BE2C (cell line): ENCODE data around the gene FAF1.
A peak's percentile ranks its signal among the peaks of the same experiment; 100 is the strongest.

Experiments
- DNase-seq: peaks from one replicate; pipeline ENCODE4 v3.0.0-alpha.2; 2020
- H3K27me3 ChIP-seq: fragments of 250-450 bp; sonication (Bioruptor Pico); 2 replicates; pipeline ENCODE4 v1.5.1; 2020; ENCODE audit warnings: mild to moderate bottlenecking
- H3K36me3 ChIP-seq: fragments of 250-450 bp; sonication (Bioruptor Pico); 2 replicates; pipeline ENCODE4 v1.5.1; 2020; ENCODE audit warnings: mild to moderate bottlenecking
- H3K4me1 ChIP-seq: fragments of 250-450 bp; sonication (Bioruptor Pico); 2 replicates; pipeline ENCODE4 v1.5.1; 2020
- H3K4me3 ChIP-seq: 2 replicates; pipeline ENCODE4 v1.5.1; 2011; ENCODE audit warnings: low read depth, low read length
- H3K9me3 ChIP-seq: fragments of 250-450 bp; sonication (Bioruptor Pico); 2 replicates; pipeline ENCODE4 v1.5.1; 2020
- TF ChIP-seq, protein P1 (sequence below): IDR thresholded peaks from 2 replicates; pipeline ENCODE4 v1.5.1; 2012; ENCODE audit warnings: mild to moderate bottlenecking, low read depth, low read length

FAF1 gene

DNA sequence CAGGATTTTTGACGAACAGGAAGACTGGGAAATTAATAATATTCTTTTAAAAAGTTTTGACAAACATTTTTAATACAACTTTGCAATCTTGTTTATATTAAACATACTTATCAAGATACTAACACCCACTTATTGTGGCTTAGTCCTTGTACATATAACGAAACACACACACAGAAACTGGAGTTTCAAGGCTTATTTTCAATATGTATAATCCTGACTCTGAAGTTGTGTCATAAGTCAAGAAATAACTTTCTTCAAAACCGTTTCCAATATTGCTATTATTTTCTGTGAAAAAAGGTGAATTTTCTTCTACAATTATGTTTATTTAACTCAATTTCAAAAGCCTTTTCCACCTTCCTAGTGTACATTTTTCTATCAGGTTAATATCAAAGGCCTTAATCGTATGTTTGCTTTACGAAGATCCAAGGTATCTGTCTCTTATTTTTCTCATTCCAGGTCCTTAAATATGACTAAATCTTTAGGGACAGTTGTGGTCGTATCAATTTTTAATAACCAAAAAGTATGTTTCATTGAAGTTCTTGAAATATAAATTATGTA lies 11.8 kb upstream of the FAF1 start:
- TF ChIP-seq, protein P1, sequence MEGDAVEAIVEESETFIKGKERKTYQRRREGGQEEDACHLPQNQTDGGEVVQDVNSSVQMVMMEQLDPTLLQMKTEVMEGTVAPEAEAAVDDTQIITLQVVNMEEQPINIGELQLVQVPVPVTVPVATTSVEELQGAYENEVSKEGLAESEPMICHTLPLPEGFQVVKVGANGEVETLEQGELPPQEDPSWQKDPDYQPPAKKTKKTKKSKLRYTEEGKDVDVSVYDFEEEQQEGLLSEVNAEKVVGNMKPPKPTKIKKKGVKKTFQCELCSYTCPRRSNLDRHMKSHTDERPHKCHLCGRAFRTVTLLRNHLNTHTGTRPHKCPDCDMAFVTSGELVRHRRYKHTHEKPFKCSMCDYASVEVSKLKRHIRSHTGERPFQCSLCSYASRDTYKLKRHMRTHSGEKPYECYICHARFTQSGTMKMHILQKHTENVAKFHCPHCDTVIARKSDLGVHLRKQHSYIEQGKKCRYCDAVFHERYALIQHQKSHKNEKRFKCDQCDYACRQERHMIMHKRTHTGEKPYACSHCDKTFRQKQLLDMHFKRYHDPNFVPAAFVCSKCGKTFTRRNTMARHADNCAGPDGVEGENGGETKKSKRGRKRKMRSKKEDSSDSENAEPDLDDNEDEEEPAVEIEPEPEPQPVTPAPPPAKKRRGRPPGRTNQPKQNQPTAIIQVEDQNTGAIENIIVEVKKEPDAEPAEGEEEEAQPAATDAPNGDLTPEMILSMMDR, result no peak
- H3K4me1 ChIP-seq, result no peaks in the 10 kb centered on the region
- no peaks in the 10 kb centered on the region for H3K9me3 ChIP-seq
- H3K36me3 ChIP-seq, result peaks cover 3% of the 10 kb centered on the region; the same call in 1 of the 2 replicates
- H3K4me3 ChIP-seq, result peak overlapping the region; percentile 86
- DNase-seq, result no peak
- H3K27me3 ChIP-seq, result no peaks in the 10 kb centered on the region

DNA sequence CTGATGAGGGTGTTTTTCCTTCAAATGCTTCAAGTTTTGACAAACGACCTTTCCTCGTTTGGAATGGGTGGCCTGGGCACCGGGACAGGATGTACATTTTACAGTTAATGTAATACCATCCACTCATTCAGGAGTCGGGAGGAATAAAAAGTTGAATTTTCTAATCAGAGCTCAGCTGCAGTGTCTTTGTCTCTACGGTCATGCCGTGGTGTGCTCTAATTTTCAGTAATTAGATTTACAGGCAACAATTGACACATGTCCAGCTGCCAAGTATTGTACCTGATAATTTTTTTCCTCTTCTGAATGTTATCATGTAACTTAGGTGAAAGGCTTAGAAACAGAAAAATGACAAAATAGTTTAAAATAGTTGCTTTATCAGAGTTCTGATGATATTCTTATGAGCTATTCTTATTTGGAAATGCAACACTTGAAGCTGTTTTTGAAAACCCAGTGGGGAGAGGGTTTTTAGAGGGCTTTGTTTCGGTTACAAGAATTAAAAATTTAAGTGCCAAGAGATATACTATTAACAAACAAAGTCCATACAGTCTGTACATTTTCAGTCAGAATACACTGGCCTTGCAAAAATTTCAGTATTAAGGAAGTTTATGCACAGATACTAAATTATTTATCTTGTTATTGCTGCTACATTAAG lies 11.0 kb upstream of the FAF1 start:
- TF ChIP-seq, protein P1, result no peak
- Histone ChIP-seq H3K4me3 (peak overlapping the region; percentile 86), H3K36me3 (peaks cover 3% of the 10 kb centered on the region; the same call in 1 of the 2 replicates), H3K4me1 (no peaks in the 10 kb centered on the region), H3K9me3 (no peaks in the 10 kb centered on the region), H3K27me3 (no peaks in the 10 kb centered on the region)
- DNase-seq, result no peak

DNA sequence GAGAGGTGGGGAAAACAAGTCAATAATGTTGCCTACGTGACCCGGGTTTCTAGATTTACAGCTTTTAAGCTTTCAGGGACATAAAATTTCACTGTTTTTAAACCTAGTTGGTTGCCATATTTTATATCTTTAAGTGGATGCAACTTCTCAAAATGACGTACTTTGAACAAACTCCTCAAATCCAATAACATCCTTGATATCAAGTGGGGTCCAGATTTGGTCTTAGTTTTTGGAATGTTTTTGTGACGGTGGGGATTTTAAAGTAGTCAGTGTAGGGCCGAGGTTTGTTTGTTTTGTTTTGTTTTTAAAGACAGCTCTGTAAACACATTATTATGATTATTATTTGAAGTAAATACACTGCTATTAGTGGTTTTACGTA lies 10.4 kb upstream of the FAF1 start:
- Histone ChIP-seq H3K4me3 (peak overlapping the region; percentile 86), H3K27me3 (no peaks in the 10 kb centered on the region), H3K9me3 (no peaks in the 10 kb centered on the region), H3K36me3 (peaks cover 3% of the 10 kb centered on the region; the same call in 1 of the 2 replicates), H3K4me1 (no peaks in the 10 kb centered on the region)
- TF ChIP-seq, protein P1, result no peak
- DNase-seq, result no peak

DNA sequence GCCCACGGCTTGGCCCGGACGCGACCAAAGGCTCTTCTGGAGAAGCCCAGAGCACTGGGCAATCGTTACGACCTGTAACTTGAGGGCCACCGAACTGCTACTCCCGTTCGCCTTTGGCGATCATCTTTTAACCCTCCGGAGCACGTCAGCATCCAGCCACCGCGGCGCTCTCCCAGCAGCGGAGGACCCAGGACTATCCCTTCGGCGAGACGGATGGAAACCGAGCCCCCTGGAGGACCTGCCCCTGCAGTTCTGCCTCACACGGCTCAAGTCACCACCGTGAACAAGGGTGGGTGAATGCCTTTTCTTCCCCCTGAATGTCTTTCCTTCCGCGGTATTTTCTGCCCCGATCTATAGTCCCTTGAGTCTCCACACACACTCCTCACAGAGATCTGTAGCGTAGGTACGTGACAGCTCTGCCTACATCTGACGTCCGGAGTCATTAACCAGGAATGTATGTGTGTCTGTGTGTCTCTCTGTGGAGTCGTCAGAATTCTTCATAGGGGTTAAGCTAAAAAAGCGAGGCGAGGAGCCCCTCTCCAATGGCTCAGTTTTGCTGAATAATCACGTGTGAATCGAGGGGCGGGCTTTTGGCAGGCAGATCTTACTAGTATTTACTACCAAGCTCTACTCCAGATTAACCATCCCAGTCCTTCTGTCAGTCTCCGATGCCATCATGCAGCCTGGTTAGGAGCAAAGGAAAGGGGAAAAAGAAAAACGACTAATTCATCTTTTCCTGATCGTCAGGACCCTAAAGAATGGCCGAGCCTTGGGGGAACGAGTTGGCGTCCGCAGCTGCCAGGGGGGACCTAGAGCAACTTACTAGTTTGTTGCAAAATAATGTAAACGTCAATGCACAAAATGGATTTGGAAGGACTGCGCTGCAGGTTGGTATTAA lies 9.8 kb upstream of the FAF1 start, which contains the start of gene CDKN2C:
CDKN2C (plus strand) TSS at position 635 of the 898 bp plus-strand sequence; CDS start at position 759, 124 bp downstream.
- TF ChIP-seq, protein P1, result no peak
- peak; percentile 76 for DNase-seq
- Histone ChIP-seq H3K4me3 (peak within 1 kb of the TSS; percentile 86), H3K27me3 (no peaks in the 10 kb centered on the region), H3K36me3 (peaks cover 3% of the 10 kb centered on the region; the same call in 1 of the 2 replicates), H3K4me1 (no peaks in the 10 kb centered on the region), H3K9me3 (no peaks in the 10 kb centered on the region)

DNA sequence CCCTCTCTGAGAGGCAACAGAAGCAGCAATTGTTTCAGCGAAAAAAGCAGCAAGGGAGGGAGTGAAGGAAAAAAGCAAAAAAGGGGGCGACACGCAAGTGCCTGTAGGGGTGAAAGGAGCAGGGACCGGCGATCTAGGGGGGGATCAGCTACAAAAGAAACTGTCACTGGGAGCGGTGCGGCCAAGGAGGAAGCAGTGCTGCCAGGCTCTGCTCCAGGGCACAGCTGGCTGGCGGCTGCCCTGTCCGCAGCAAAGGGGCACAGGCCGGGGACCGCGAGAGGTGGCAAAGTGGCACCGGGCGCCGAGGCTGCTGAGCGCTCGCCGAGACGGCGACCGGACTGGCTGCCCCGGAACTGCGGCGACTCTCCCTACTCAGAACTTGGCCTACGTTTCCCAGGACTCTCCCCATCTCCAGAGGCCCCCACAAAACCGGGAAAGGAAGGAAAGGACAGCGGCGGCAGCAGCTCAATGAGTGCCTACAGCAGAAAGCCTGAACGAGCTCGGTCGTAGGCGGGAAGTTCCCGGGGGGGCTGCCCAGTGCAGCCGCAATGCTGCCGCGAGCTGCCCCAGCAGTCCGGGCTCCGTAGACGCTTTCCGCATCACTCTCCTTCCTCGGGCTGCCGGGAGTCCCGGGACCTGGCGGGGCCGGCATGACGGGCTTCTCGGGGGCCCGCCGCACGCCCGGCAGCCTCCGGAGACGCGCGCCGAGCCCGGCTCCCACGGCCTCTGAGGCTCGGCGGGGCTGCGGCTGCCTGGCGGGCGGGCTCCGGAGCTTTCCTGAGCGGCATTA lies 8.9 kb upstream of the FAF1 start:
- peak; percentile 35 for DNase-seq

More for the DNA sequence above, 8.9 kb upstream of the FAF1 start:
- TF ChIP-seq, protein P1, result no peak
- peak overlapping the region; percentile 86 for H3K4me3 ChIP-seq
- H3K36me3 ChIP-seq, result peaks cover 2% of the 10 kb centered on the region; the same call in 1 of the 2 replicates
- H3K27me3 ChIP-seq, result no peaks in the 10 kb centered on the region
- no peaks in the 10 kb centered on the region for H3K4me1 ChIP-seq
- no peaks in the 10 kb centered on the region for H3K9me3 ChIP-seq
